ENCODE results near the gene RAB21. TPM values are rescaled to one million over a fixed set of nuclear protein-coding genes. Genes with fewer than 3 reads are reported as not detected.

RAB21 gene
- total and polyA plus RNA-seq, 12 donors = 10.2 to 271 (median 187) TPM

GRCh38 chr12:71764587-71765321, 10.1 kb downstream of the RAB21 start:
- H3K4me3 ChIP-seq = no peak overlapping the region
- no peaks in the 10 kb centered on the region for H3K27me3 ChIP-seq
- H3K9me3 ChIP-seq = peaks cover 0 to 34% (median 15%) of the 10 kb centered on the region in 11 donors
- intact Hi-C loops (cut with DNase I) = no loop called here
- peaks cover 0 to 18% (median 1%) of the 10 kb centered on the region in 9 donors for H3K36me3 ChIP-seq
- 91 to 92% methylated on average over 6 of the region's 6 CpGs for WGBS, 2 donors
- H3K4me1 ChIP-seq = peaks cover 4 to 64% (median 55%) of the 10 kb centered on the region in 9 donors
- no peak for TF ChIP-seq CTCF (IDR thresholded peaks at IDR 0.05)
- ATAC-seq (no peak), DNase-seq (no peak)
- H3K27ac ChIP-seq = no peak overlapping the region

- 54 to 62% methylated on average over 2 of the region's 2 CpGs for WGBS, 2 donors
These were observed 11.5 kb downstream of the RAB21 start for GRCh38 chr12:71766202-71766601.

GRCh38 chr12:71767183-71767582, 12.5 kb downstream of the RAB21 start:
- Histone ChIP-seq H3K36me3 (peaks cover 0 to 25% (median 14%) of the 10 kb centered on the region in 9 donors), H3K9me3 (peaks cover 0 to 10% (median 0%) of the 10 kb centered on the region in 11 donors), H3K4me3 (no peak overlapping the region), H3K27me3 (no peaks in the 10 kb centered on the region), H3K4me1 (peaks cover 4 to 87% (median 72%) of the 10 kb centered on the region in 9 donors), H3K27ac (no peak overlapping the region)
- intact Hi-C loops (cut with DNase I) = no loop called here
- ATAC-seq = peak in 1 of 8 donors; percentile 15
- TF ChIP-seq CTCF (IDR thresholded peaks at IDR 0.05) = no peak
- WGBS, 2 donors = 76 to 85% methylated on average over 5 of the region's 5 CpGs
- DNase-seq = no peak

More at GRCh38 chr12:71766202-71766601, 11.5 kb downstream of the RAB21 start:
- H3K27me3 ChIP-seq = no peaks in the 10 kb centered on the region
- DNase-seq (no peak), ATAC-seq (no peak)
- no peak for TF ChIP-seq CTCF (IDR thresholded peaks at IDR 0.05)
- peaks cover 4 to 79% (median 66%) of the 10 kb centered on the region in 9 donors for H3K4me1 ChIP-seq
- H3K4me3 ChIP-seq = no peak overlapping the region
- H3K27ac ChIP-seq = no peak overlapping the region
- peaks cover 0 to 19% (median 4%) of the 10 kb centered on the region in 11 donors for H3K9me3 ChIP-seq
- intact Hi-C loops (cut with DNase I) = no loop called here
- peaks cover 0 to 18% (median 6%) of the 10 kb centered on the region in 9 donors for H3K36me3 ChIP-seq

- Histone ChIP-seq H3K27ac (no peak overlapping the region), H3K27me3 (no peaks in the 10 kb centered on the region), H3K9me3 (peaks cover 0 to 1% (median 0%) of the 10 kb centered on the region in 11 donors), H3K36me3 (peaks cover 0 to 42% (median 16%) of the 10 kb centered on the region in 9 donors), H3K4me1 (peaks cover 4 to 89% (median 80%) of the 10 kb centered on the region in 9 donors), H3K4me3 (no peak overlapping the region)
- DNase-seq = no peak
- WGBS, 2 donors = 68 to 70% methylated on average over 2 of the region's 2 CpGs
- intact Hi-C loops (cut with DNase I) = no loop called here
- ATAC-seq = peak in 3 of 8 donors; percentile 30 to 46 (median 32)
- no peak for TF ChIP-seq CTCF (IDR thresholded peaks at IDR 0.05)
These were observed 14.2 kb downstream of the RAB21 start for GRCh38 chr12:71768900-71769299.

Measured in heart right ventricle (tissue), 16 donors.